Esophagus muscularis mucosa (tissue), 4 donors: Measurements from ENCODE around the gene STRADB.

ENCODE experiments used
- CTCF ChIP-seq, 3 experiments: fragments of 200-600 bp in 2 of 3; fragments of 450-650 bp in 1 of 3; sonication (generic) in 2 of 3; IDR thresholded peaks; one replicate each; pipeline ENCODE4 v1.5.1; 2017 to 2019; ENCODE audit warnings: antibody characterized with exemption in 3 of 3, mild to moderate bottlenecking in 2 of 3, moderate library complexity in 1 of 3
- EP300 ChIP-seq: sonication (generic); formaldehyde crosslinking; IDR thresholded peaks from one replicate; pipeline ENCODE4 v1.6.1; 2017; ENCODE audit warnings: antibody characterized with exemption
- POLR2A ChIP-seq: fragments of 450-650 bp; IDR thresholded peaks from one replicate; pipeline ENCODE4 v1.6.1; 2017; ENCODE audit warnings: antibody characterized with exemption, moderate library complexity, mild to moderate bottlenecking, low read depth

DNA sequence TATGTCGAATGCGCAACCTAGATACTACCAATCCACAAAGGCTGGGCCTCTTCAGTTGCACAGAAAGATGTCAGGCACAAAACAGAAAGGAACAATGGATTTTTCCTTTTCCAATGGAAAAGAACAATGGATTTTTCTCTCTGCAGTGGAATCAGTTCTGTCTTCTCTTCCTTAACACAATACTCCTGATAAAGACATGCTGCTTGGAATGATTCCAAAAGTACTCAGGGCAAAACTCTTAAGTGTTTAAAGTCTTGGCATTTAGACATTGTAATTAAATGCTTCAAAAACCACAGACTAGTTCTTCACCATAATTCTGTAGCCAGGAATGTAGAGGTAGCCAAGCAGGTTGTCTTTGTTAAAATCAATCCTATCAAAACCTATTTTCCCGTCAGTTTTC lies 47.7 kb upstream of the STRADB start:
- no peak for TF ChIP-seq CTCF (IDR thresholded peaks at IDR 0.05)
- no peak for TF ChIP-seq POLR2A
- no peak for TF ChIP-seq EP300
